ENCODE measurements around the gene JAG1.

DNA sequence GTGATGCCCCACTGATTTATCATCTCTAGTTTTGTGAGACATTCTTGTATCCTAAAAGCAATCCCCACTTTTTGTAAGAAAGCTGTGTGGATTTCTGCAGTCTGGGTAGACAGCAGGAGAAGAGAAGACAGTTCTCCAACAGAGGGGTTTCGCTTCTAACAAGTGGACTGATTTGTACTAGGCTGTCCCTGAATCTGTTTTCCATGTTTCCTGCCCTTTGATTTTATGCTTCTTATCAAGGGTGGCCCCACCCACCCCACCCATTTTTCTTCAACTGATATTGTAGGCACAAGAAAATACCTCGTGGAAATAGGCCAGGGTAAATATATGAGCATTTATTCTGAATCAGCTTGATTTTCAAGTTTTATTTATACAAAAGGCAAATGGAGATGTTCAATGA is 25.7 kb upstream of the JAG1 start:
- TF ChIP-seq POLR2A (IDR thresholded peaks at IDR 0.05): no peak
- TF ChIP-seq, protein P1, sequence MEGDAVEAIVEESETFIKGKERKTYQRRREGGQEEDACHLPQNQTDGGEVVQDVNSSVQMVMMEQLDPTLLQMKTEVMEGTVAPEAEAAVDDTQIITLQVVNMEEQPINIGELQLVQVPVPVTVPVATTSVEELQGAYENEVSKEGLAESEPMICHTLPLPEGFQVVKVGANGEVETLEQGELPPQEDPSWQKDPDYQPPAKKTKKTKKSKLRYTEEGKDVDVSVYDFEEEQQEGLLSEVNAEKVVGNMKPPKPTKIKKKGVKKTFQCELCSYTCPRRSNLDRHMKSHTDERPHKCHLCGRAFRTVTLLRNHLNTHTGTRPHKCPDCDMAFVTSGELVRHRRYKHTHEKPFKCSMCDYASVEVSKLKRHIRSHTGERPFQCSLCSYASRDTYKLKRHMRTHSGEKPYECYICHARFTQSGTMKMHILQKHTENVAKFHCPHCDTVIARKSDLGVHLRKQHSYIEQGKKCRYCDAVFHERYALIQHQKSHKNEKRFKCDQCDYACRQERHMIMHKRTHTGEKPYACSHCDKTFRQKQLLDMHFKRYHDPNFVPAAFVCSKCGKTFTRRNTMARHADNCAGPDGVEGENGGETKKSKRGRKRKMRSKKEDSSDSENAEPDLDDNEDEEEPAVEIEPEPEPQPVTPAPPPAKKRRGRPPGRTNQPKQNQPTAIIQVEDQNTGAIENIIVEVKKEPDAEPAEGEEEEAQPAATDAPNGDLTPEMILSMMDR (IDR thresholded peaks at IDR 0.05): no peak

All from testis (tissue), 2 donors.